Neuronal stem cell (in vitro differentiated cells): ENCODE measurements around the gene ARFGEF2.
"Not testable (repeated sequence)": the region's sequence is repeated elsewhere in the genome, so short reads cannot be mapped to it uniquely, and the experiment has no call there.

Experiments used
- DNase-seq: peaks from one replicate; pipeline ENCODE4 v3.0.0-alpha.2; 2013; ENCODE audit warnings: low spot score
- H2AFZ ChIP-seq: one replicate; pipeline ENCODE4 v1.6.1; 2013; ENCODE audit warnings: mild to moderate bottlenecking, low read length, inconsistent platforms
- H2AK5ac ChIP-seq: 2 replicates; pipeline ENCODE4 v1.6.1; 2013; ENCODE audit warnings: low read depth, mild to moderate bottlenecking, inconsistent platforms, low read length, moderate library complexity, mixed read lengths
- H2BK120ac ChIP-seq: 2 replicates; pipeline ENCODE4 v1.6.1; 2013; ENCODE audit warnings: low read depth, mild to moderate bottlenecking, inconsistent platforms, low read length, moderate library complexity, mixed read lengths
- H2BK12ac ChIP-seq: one replicate; pipeline ENCODE4 v1.6.1; 2013; ENCODE audit warnings: low read length, inconsistent platforms
- H2BK15ac ChIP-seq: 2 replicates; pipeline ENCODE4 v1.6.1; 2013; ENCODE audit warnings: mild to moderate bottlenecking, low read length, inconsistent platforms, mixed read lengths
- H2BK5ac ChIP-seq: one replicate; pipeline ENCODE4 v1.6.1; 2013; ENCODE audit warnings: inconsistent platforms, mild to moderate bottlenecking, low read length, moderate library complexity
- H3K14ac ChIP-seq: one replicate; pipeline ENCODE4 v1.6.1; 2013; ENCODE audit warnings: low read length, inconsistent platforms
- H3K18ac ChIP-seq: 2 replicates; pipeline ENCODE4 v1.6.1; 2013; ENCODE audit warnings: low read length, inconsistent platforms
- H3K23ac ChIP-seq: 2 replicates; pipeline ENCODE4 v1.6.1; 2013; ENCODE audit warnings: low read depth, mild to moderate bottlenecking, mixed read lengths, low read length, inconsistent platforms; ENCODE audit not compliant: poor library complexity
- H3K27ac ChIP-seq: replicated peaks from 3 replicates; pipeline ENCODE4 v1.5.1; 2013; ENCODE audit warnings: low read length, inconsistent platforms
- H3K27me3 ChIP-seq, 3 experiments: 2 replicates each; pipeline ENCODE4 v1.6.1; 2013; ENCODE audit warnings: low read length in 3 of 3, mild to moderate bottlenecking in 2 of 3, inconsistent platforms in 1 of 3, low read depth in 1 of 3, mixed read lengths in 1 of 3, moderate library complexity in 1 of 3; ENCODE audit not compliant: control insufficient read depth in 3 of 3, insufficient read depth in 3 of 3
- H3K36me3 ChIP-seq, 2 donors: replicated peaks in 1 of 2; 2 replicates each; pipeline ENCODE4 v1.6.1; 2013; ENCODE audit warnings: low read length in 2 of 2; ENCODE audit not compliant: control insufficient read depth in 2 of 2, insufficient read depth in 2 of 2
- H3K4ac ChIP-seq: 2 replicates; pipeline ENCODE4 v1.6.1; 2013; ENCODE audit warnings: inconsistent platforms, mild to moderate bottlenecking, low read length, moderate library complexity
- H3K4me1 ChIP-seq, 2 donors: 1 replicate in 1 of 2; 2 replicates in 1 of 2; pipeline ENCODE4 v1.6.1; 2013; ENCODE audit warnings: low read length in 2 of 2, low read depth in 1 of 2; ENCODE audit not compliant: control insufficient read depth in 2 of 2, insufficient read depth in 1 of 2
- H3K4me2 ChIP-seq: one replicate; pipeline ENCODE4 v1.6.1; 2013; ENCODE audit warnings: mild to moderate bottlenecking, low read length, inconsistent platforms; ENCODE audit not compliant: insufficient read depth, poor library complexity, severe bottlenecking
- H3K4me3 ChIP-seq, 2 donors: 2 replicates each; pipeline ENCODE4 v1.5.1; 2013; ENCODE audit warnings: low read length in 2 of 2, mild to moderate bottlenecking in 2 of 2, inconsistent platforms in 1 of 2, moderate library complexity in 1 of 2
- H3K79me1 ChIP-seq: one replicate; pipeline ENCODE4 v1.6.1; 2013; ENCODE audit warnings: low read depth, mild to moderate bottlenecking, inconsistent platforms, low read length, moderate library complexity
- H3K9ac ChIP-seq: one replicate; pipeline ENCODE4 v1.6.1; 2013; ENCODE audit warnings: mild to moderate bottlenecking, low read depth, low read length, inconsistent platforms; ENCODE audit not compliant: poor library complexity
- H3K9me3 ChIP-seq, 2 donors: replicated peaks in 1 of 2; 2 replicates each; pipeline versions ENCODE3 to v1.6.1; 2013; ENCODE audit warnings: low read length in 2 of 2, mild to moderate bottlenecking in 2 of 2, inconsistent platforms in 1 of 2, low read depth in 1 of 2, mixed read lengths in 1 of 2, moderate library complexity in 1 of 2; ENCODE audit not compliant: control insufficient read depth in 2 of 2, insufficient read depth in 1 of 2
- H4K8ac ChIP-seq: one replicate; pipeline ENCODE4 v1.6.1; 2013; ENCODE audit warnings: low read depth, mild to moderate bottlenecking, inconsistent platforms, low read length, moderate library complexity
- H4K91ac ChIP-seq: one replicate; pipeline ENCODE4 v1.6.1; 2013; ENCODE audit warnings: low read length, low read depth, mild to moderate bottlenecking, inconsistent platforms; ENCODE audit not compliant: poor library complexity
- WGBS, 2 donors: extraction: QIAGEN DNeasy Blood & Tissue Kit; methylation state at CpG; one replicate each; pipeline ENCODE4 v1.1.7; 2013; ENCODE audit warnings: missing lambda C conversion rate in 2 of 2, mixed read lengths in 1 of 2; ENCODE audit not compliant: insufficient read length in 2 of 2, insufficient replicate concordance in 1 of 2; ENCODE audit errors: extremely low coverage in 2 of 2; 5-methylcytosine and 5-hydroxymethylcytosine counted together

The ARFGEF2 gene

DNA sequence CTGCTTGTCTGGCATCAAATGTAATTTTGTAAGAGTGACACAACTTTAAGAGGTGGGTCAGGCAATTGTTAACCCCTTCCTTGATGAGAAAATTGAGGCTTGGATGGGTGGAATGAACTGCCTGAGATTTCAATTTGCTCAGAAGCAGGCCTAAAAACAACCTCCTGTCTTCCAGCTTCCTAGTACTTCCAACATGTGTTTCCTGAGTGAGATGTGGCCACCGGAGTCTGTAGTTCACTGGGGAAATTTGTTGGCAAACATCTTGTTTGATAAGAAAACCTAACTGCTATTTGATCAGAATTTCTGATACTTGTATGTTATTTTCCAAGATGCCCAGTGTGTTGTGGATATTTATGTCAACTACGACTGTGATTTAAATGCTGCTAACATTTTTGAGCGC lies 51.3 kb downstream of the ARFGEF2 start:
- Histone ChIP-seq H3K4me3 (no peak overlapping the region), H3K4me1 (peaks cover 0 to 8% of the 10 kb centered on the region in 2 donors), H2BK5ac (no peak overlapping the region), H3K4me2 (no peak overlapping the region), H3K14ac (no peak overlapping the region), H3K27ac (no peak overlapping the region), H4K8ac (no peak overlapping the region), H3K27me3 (no peaks in the 10 kb centered on the region), H3K79me1 (no peaks in the 10 kb centered on the region), H3K9ac (no peak overlapping the region), H2AFZ (no peak overlapping the region), H4K91ac (no peak overlapping the region), H2BK12ac (no peak overlapping the region), H2BK120ac (no peak overlapping the region), H2AK5ac (no peak overlapping the region), H2BK15ac (no peak overlapping the region), H3K18ac (no peak overlapping the region), H3K9me3 (peaks cover 0 to 1% of the 10 kb centered on the region in 2 donors), H3K36me3 (peaks cover 16 to 71% of the 10 kb centered on the region in 2 donors), H3K23ac (no peak overlapping the region), H3K4ac (no peak overlapping the region)
- no CpG with 5 or more reads among the region's 3 CpGs for WGBS, 2 donors
- DNase-seq: no peak

DNA sequence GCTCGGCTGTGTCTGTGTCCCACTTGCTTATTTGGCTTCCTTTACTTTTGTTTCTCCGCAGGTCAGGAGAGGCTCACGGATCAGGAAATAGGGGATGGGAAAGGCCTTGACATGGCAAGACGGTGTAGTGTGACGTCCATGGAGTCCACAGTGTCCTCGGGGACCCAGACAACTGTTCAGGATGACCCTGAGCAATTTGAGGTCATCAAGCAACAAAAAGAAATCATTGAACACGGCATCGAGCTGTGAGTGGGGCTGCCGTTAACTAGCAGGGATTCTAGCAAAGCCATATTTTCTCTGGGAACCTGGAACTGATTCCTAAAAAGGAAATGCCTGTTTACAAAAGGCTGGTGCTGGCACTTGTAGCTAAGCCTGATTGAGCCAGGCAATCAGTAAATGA lies 54.4 kb downstream of the ARFGEF2 start:
- Histone ChIP-seq H3K4me2 (no peak overlapping the region), H2BK5ac (no peak overlapping the region), H3K18ac (no peak overlapping the region), H3K36me3 (peaks cover 9 to 49% of the 10 kb centered on the region in 2 donors), H2BK15ac (no peak overlapping the region), H3K4me3 (no peak overlapping the region), H2BK12ac (no peak overlapping the region), H3K14ac (no peak overlapping the region), H3K79me1 (no peaks in the 10 kb centered on the region), H2AFZ (no peak overlapping the region), H3K27ac (no peak overlapping the region), H3K4me1 (peaks cover 0 to 8% of the 10 kb centered on the region in 2 donors), H4K91ac (no peak overlapping the region), H3K9me3 (peaks cover 0 to 1% of the 10 kb centered on the region in 2 donors), H3K9ac (peak overlapping the region; percentile 30), H2AK5ac (no peak overlapping the region), H3K4ac (no peak overlapping the region), H3K27me3 (no peaks in the 10 kb centered on the region), H3K23ac (no peak overlapping the region), H2BK120ac (no peak overlapping the region), H4K8ac (no peak overlapping the region)
- WGBS, 2 donors: no CpG with 5 or more reads among the region's 9 CpGs
- no peak for DNase-seq

DNA sequence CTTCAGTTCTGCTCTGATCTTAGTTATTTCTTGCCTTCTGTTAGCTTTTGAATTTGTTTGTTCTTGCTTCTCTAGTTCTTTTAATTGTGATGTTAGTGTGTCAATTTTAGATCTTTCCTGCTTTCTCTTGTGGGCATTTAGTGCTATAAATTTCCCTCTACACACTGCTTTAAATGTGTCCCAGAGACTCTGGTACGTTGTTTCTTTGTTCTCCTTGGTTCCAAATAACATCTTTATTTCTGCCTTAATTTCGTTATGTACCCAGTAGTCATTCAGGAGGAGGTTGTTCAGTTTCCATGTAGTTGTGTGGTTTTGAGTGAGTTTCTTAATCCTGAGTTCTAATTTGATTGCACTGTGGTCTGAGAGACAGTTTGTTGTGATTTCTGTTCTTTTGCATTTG lies 58.5 kb downstream of the ARFGEF2 start:
- not testable (repeated sequence) for H3K4ac ChIP-seq, H3K9ac ChIP-seq
- peaks cover 14 to 50% of the 10 kb centered on the region in 2 donors for H3K36me3 ChIP-seq

DNA sequence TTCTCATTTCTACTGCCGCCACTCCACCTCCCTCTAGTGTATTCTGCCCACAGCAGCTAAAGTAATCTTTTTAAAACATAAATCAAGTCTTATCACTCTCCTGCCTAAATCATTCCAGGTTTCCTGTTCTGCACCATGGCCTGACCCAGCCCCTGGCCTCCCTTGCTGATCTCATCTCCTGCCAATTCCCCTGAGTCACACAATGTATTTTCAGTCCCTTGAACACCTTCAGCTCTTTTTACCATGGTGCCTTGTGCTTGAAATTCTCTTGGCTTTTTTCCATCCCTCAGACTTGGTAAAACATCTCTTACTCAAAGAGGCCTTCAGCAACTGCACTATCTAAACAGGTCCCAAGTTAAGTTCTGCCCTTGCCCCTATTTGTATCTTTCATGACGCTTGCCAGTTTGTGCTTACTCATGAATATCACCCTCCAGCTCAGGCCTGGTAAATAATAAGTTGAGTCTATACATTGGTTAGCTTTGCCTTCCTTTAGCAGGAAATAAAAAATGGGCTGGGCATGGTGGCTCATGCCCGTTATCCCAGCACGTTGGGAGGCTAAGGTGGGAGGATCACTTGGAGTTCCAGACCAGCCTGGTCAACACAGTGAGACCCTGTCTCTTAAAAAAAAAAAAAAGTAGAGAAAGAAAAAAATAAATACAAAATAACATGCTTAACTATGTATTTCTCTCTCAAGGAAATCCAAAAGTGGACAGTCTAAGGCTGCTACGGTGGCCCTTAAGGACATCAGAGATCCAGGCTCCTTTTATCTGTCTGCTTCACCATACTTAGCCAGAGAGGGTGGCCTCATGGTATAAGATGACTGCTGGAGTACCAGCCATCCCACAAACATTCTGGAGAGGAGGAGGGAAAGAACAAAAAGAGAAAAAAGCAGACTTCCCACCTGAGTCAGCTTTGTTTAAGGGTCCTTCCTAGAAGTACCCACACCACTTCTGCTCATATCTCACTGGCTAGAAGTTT lies 62.2 kb downstream of the ARFGEF2 start:
- Histone ChIP-seq H4K91ac (no peak overlapping the region), H3K79me1 (peaks cover 2% of the 10 kb centered on the region), H2BK15ac (no peak overlapping the region), H2AK5ac (no peak overlapping the region), H3K27me3 (no peaks in the 10 kb centered on the region), H3K4me2 (no peak overlapping the region), H3K14ac (no peak overlapping the region), H3K9ac (no peak overlapping the region), H3K9me3 (peaks cover 1 to 20% of the 10 kb centered on the region in 2 donors), H3K4me3 (no peak overlapping the region), H2BK12ac (no peak overlapping the region), H2AFZ (no peak overlapping the region), H3K4me1 (peaks cover 0 to 5% of the 10 kb centered on the region in 2 donors), H2BK5ac (no peak overlapping the region), H3K23ac (no peak overlapping the region), H3K4ac (no peak overlapping the region), H2BK120ac (no peak overlapping the region), H3K27ac (no peak overlapping the region), H3K36me3 (peaks cover 17 to 66% of the 10 kb centered on the region in 2 donors), H4K8ac (no peak overlapping the region), H3K18ac (no peak overlapping the region)
- WGBS, 2 donors: no CpG with 5 or more reads among the region's 5 CpGs
- no peak for DNase-seq

More for the DNA sequence above, 58.5 kb downstream of the ARFGEF2 start:
- H3K23ac ChIP-seq, H2BK5ac ChIP-seq, H2BK120ac ChIP-seq, H2AFZ ChIP-seq, DNase-seq, H2AK5ac ChIP-seq, H2BK15ac ChIP-seq, H3K27me3 ChIP-seq, H3K18ac ChIP-seq, H3K4me3 ChIP-seq, H3K79me1 ChIP-seq, H3K27ac ChIP-seq, H4K91ac ChIP-seq, H2BK12ac ChIP-seq, H3K4me2 ChIP-seq, H3K14ac ChIP-seq, H4K8ac ChIP-seq: not testable (repeated sequence)
- WGBS, 2 donors: no CpG with 5 or more reads among the region's 2 CpGs
- H3K4me1 ChIP-seq: peaks cover 0 to 12% of the 10 kb centered on the region in 2 donors
- peaks cover 3 to 20% of the 10 kb centered on the region in 2 donors for H3K9me3 ChIP-seq
